ENCODE measurements around the gene VTN.

VTN gene

DNA sequence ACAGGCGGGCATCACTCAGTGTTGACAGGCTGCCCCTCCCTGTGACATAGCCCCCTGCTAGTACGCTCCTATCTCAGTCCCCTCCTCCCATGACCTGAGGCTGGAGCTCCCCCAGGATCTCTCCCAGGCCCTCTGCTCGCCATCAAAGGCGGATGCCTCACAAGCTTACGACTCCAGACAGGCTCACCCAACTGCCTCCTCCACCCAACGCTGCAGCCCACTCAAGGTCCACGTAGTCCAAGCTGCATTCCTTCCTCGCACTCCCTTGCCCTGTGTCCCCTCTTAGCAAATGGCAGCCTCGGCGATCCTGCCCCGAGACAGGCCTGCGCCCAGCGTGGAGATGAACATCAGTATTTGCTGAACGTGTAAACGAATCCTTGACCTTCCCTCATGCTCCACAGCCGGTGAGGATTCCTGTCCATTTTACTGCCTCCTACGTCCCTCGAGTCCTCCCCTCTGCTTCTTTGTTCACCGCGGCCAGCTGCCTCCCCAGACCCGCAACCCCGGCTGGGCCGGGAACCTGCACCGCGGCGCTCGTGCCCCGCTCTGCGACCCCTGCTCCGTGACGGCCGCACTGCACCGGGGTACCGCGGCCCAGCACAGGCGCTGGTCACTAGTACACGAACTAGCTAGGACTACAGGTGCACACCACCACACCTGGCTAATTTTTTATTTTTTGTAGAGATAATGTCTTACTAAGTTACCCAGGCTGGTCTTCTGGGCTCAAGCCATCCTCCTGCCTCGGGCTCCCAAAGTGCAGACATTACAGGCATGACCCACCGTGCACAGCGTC lies 51.9 kb downstream of the VTN start:
- no peak for DNase-seq

Measured in activated CD4-positive, alpha-beta T cell treated with anti-CD3 and anti-CD28 coated beads, Interleukin-2, Interleukin-6, amounts not matched to agents 100 ng/mL and 50 ng/mL, durations not matched to agents 16 hours and 8 hours (primary cell).